Aorta (tissue), 5 donors: ENCODE measurements around the gene PLXNA4. TPM values are rescaled to one million over a fixed set of nuclear protein-coding genes. Genes with fewer than 3 reads are reported as not detected.

Source experiments
- ATAC-seq: fragments of 200-7000 bp; cut with Tn5 transposase; one replicate; pipeline ENCODE4 v1.9.1; 2022; ENCODE audit warnings: moderate library complexity; ENCODE audit not compliant: low FRiP score
- DNase-seq, 2 donors: peaks; one replicate each; pipeline ENCODE4 v3.0.0-alpha.2; 2020
- H3K27ac ChIP-seq, 2 donors: one replicate each; pipeline ENCODE4 v1.5.1; 2013; ENCODE audit warnings: low read length in 2 of 2, mild to moderate bottlenecking in 2 of 2, moderate library complexity in 2 of 2, control low read depth in 1 of 2, inconsistent platforms in 1 of 2, low read depth in 1 of 2
- H3K27me3 ChIP-seq, 2 donors: one replicate each; pipeline ENCODE4 v1.6.1; 2013; ENCODE audit warnings: control low read depth in 1 of 2, low read length in 1 of 2, mild to moderate bottlenecking in 1 of 2, moderate library complexity in 1 of 2; ENCODE audit not compliant: insufficient read depth in 2 of 2, control insufficient read depth in 1 of 2
- H3K36me3 ChIP-seq, 2 donors: one replicate each; pipeline ENCODE4 v1.6.1; 2013; ENCODE audit warnings: control low read depth in 1 of 2, low read length in 1 of 2, mild to moderate bottlenecking in 1 of 2; ENCODE audit not compliant: insufficient read depth in 2 of 2, control insufficient read depth in 1 of 2
- H3K4me1 ChIP-seq, 2 donors: one replicate each; pipeline ENCODE4 v1.6.1; 2013; ENCODE audit warnings: low read length in 2 of 2, control low read depth in 1 of 2, mild to moderate bottlenecking in 1 of 2, moderate library complexity in 1 of 2; ENCODE audit not compliant: insufficient read depth in 2 of 2, control insufficient read depth in 1 of 2
- H3K4me3 ChIP-seq, 2 donors: one replicate each; pipeline ENCODE4 v1.5.1; 2013; ENCODE audit warnings: low read length in 2 of 2, control low read depth in 1 of 2, mild to moderate bottlenecking in 1 of 2
- H3K9me3 ChIP-seq: one replicate; pipeline ENCODE4 v1.6.1; 2013; ENCODE audit warnings: mild to moderate bottlenecking, low read length; ENCODE audit not compliant: control insufficient read depth
- WGBS, 2 donors: extraction: QIAGEN DNeasy Blood & Tissue Kit; methylation state at CpG; one replicate each; pipeline ENCODE4 v1.1.7; 2013; 5-methylcytosine and 5-hydroxymethylcytosine counted together
- intact Hi-C, 2 donors: fragments of 100-400 bp; cut with DNase I; formaldehyde crosslinking; loops; one replicate each; pipeline versions ENCODE4 v1.14.2 to v1.15.0; 2022
- polyA plus RNA-seq, 2 donors: library from polyadenylated mRNA; stranded (reverse); fragments of 200-250 nt; gene quantifications; one replicate each; pipeline ENCODE4 v1.2.3, GENCODE V29; 2013
- total RNA-seq, 2 donors: library from RNA; stranded (reverse); fragmentation: NEBNext Ultra II Directional; extraction: Animal tissue kit (Norgen Biotek cat#: 25700); gene quantifications; one replicate each; pipeline ENCODE4 v1.2.1, GENCODE V29; 2021
- donor health status: healthy with polysubstance abuse.
- donor health status: Bipolar disorder and iron deficiency.
- donor health status: DM: no; HTN: no; CAD: no.
- donor health status: DM: no; HTN: no; CAD: no.
- donor health status: DM: yes; HTN: yes; CAD: no.

Gene PLXNA4
- total and polyA plus RNA-seq, 4 donors, result 0.59 to 30.1 (median 12.0) TPM

- Histone ChIP-seq H3K27ac (no peak overlapping the region), H3K36me3 (no peaks in the 10 kb centered on the region), H3K9me3 (no peaks in the 10 kb centered on the region), H3K4me3 (no peak overlapping the region), H3K27me3 (no peaks in the 10 kb centered on the region), H3K4me1 (no peaks in the 10 kb centered on the region)
- 96 to 97% methylated on average over 1 of the region's 1 CpG for WGBS, 2 donors
- intact Hi-C loops, result no loop called here
- no peak for DNase-seq
- ATAC-seq, result no peak
Observed at GRCh38 chr7:132514430-132514829, 61.8 kb downstream of the PLXNA4 start.

- intact Hi-C loops, result no loop called here
- no peak overlapping the region for H3K4me3 ChIP-seq
Observed at GRCh38 chr7:132511921-132512320, 64.3 kb downstream of the PLXNA4 start.

GRCh38 chr7:132511387-132511786, 64.9 kb downstream of the PLXNA4 start:
- no peak for DNase-seq
- ATAC-seq, result no peak
- Histone ChIP-seq H3K4me3 (no peak overlapping the region), H3K27ac (no peak overlapping the region), H3K4me1 (no peaks in the 10 kb centered on the region), H3K36me3 (no peaks in the 10 kb centered on the region), H3K27me3 (no peaks in the 10 kb centered on the region), H3K9me3 (no peaks in the 10 kb centered on the region)
- WGBS, 2 donors, result 95 to 97% methylated on average over 3 of the region's 3 CpGs
- intact Hi-C loops, result no loop called here

More at GRCh38 chr7:132511921-132512320, 64.3 kb downstream of the PLXNA4 start:
- ATAC-seq (no peak), DNase-seq (no peak)
- Histone ChIP-seq H3K27me3 (no peaks in the 10 kb centered on the region), H3K9me3 (no peaks in the 10 kb centered on the region), H3K27ac (no peak overlapping the region), H3K36me3 (no peaks in the 10 kb centered on the region), H3K4me1 (no peaks in the 10 kb centered on the region)
- WGBS, 2 donors, result 87 to 96% methylated on average over 8 of the region's 8 CpGs

GRCh38 chr7:132509643-132510042, 66.6 kb downstream of the PLXNA4 start:
- WGBS, 2 donors, result 70 to 79% methylated on average over 4 of the region's 4 CpGs
- no peak for ATAC-seq
- intact Hi-C loops, result loop anchor here in 1 of 2 donors (10.0 kb wide), 1 partner anchor 565 kb away; no protein-coding TSS in a partner anchor

GRCh38 chr7:132508724-132509353, 67.4 kb downstream of the PLXNA4 start:
- DNase-seq (peak in 1 of 2 donors; percentile 42), ATAC-seq (no peak)
- H3K27me3 ChIP-seq, result no peaks in the 10 kb centered on the region
- H3K36me3 ChIP-seq, result no peaks in the 10 kb centered on the region
- H3K4me1 ChIP-seq, result no peaks in the 10 kb centered on the region
- WGBS, 2 donors, result 70 to 72% methylated on average over 10 of the region's 10 CpGs
- no peak overlapping the region for H3K4me3 ChIP-seq
- H3K27ac ChIP-seq, result no peak overlapping the region
- no peaks in the 10 kb centered on the region for H3K9me3 ChIP-seq
- intact Hi-C loops, result loop anchor here in 1 of 2 donors (10.0 kb wide), 1 partner anchor 564 kb away; no protein-coding TSS in a partner anchor

More at GRCh38 chr7:132509643-132510042, 66.6 kb downstream of the PLXNA4 start:
- no peak for DNase-seq
- Histone ChIP-seq H3K27me3 (no peaks in the 10 kb centered on the region), H3K4me3 (no peak overlapping the region), H3K36me3 (no peaks in the 10 kb centered on the region), H3K4me1 (no peaks in the 10 kb centered on the region), H3K9me3 (no peaks in the 10 kb centered on the region), H3K27ac (no peak overlapping the region)

GRCh38 chr7:132504852-132505251, 71.4 kb downstream of the PLXNA4 start:
- intact Hi-C loops, result loop anchor here in 1 of 2 donors (5.0 to 10.0 kb wide), 3 partner anchors 72 to 560 kb away; partner anchors contain the start of gene PLXNA4
- peak in 1 of 2 donors; percentile 43 for DNase-seq
- no peak overlapping the region for H3K4me3 ChIP-seq
- H3K27me3 ChIP-seq, result no peaks in the 10 kb centered on the region
- no peaks in the 10 kb centered on the region for H3K36me3 ChIP-seq
- no peak overlapping the region for H3K27ac ChIP-seq
- no peaks in the 10 kb centered on the region for H3K9me3 ChIP-seq
- H3K4me1 ChIP-seq, result no peaks in the 10 kb centered on the region
- ATAC-seq, result no peak
- 86 to 91% methylated on average over 11 of the region's 11 CpGs for WGBS, 2 donors

GRCh38 chr7:132504071-132504470, 72.2 kb downstream of the PLXNA4 start:
- Histone ChIP-seq H3K4me3 (no peak overlapping the region), H3K4me1 (no peaks in the 10 kb centered on the region), H3K27ac (no peak overlapping the region), H3K36me3 (no peaks in the 10 kb centered on the region), H3K27me3 (no peaks in the 10 kb centered on the region), H3K9me3 (no peaks in the 10 kb centered on the region)
- 87 to 94% methylated on average over 5 of the region's 5 CpGs for WGBS, 2 donors
- no peak for ATAC-seq
- DNase-seq, result peak in 1 of 2 donors; percentile 66
- intact Hi-C loops, result loop anchor here in 1 of 2 donors (5.0 to 10.0 kb wide), 3 partner anchors 73 to 559 kb away; partner anchors contain the start of gene PLXNA4

- Histone ChIP-seq H3K4me1 (no peaks in the 10 kb centered on the region), H3K36me3 (no peaks in the 10 kb centered on the region), H3K27me3 (no peaks in the 10 kb centered on the region), H3K4me3 (no peak overlapping the region), H3K9me3 (no peaks in the 10 kb centered on the region), H3K27ac (no peak overlapping the region)
- ATAC-seq, result no peak
- intact Hi-C loops, result loop anchor here (2.0 to 10.0 kb wide), 4 partner anchors 74 to 559 kb away; partner anchors contain the start of gene PLXNA4 (in 1 of the 2)
- DNase-seq, result peak in 1 of 2 donors; percentile 19
Observed at GRCh38 chr7:132503415-132503814, 72.9 kb downstream of the PLXNA4 start.

- H3K4me1 ChIP-seq, result no peaks in the 10 kb centered on the region
- ATAC-seq (no peak), DNase-seq (peak in 1 of 2 donors; percentile 35)
- intact Hi-C loops, result loop anchor here (2.0 to 10.0 kb wide), 4 partner anchors 75 to 557 kb away; partner anchors contain the start of gene PLXNA4 (in 1 of the 2)
- no peak overlapping the region for H3K27ac ChIP-seq
- H3K9me3 ChIP-seq, result no peaks in the 10 kb centered on the region
- WGBS, 2 donors, result 89 to 95% methylated on average over 7 of the region's 7 CpGs
- no peaks in the 10 kb centered on the region for H3K36me3 ChIP-seq
- H3K4me3 ChIP-seq, result no peak overlapping the region
- no peaks in the 10 kb centered on the region for H3K27me3 ChIP-seq
Observed at GRCh38 chr7:132501956-132502355, 74.3 kb downstream of the PLXNA4 start.
